Esophagus muscularis mucosa (tissue), 4 donors: ENCODE results near the gene GMDS.

Source experiments
- CTCF ChIP-seq, 3 experiments: fragments of 200-600 bp in 2 of 3; fragments of 450-650 bp in 1 of 3; sonication (generic) in 2 of 3; IDR thresholded peaks; one replicate each; pipeline ENCODE4 v1.5.1; 2017 to 2019; ENCODE audit warnings: antibody characterized with exemption in 3 of 3, mild to moderate bottlenecking in 2 of 3, moderate library complexity in 1 of 3
- EP300 ChIP-seq: sonication (generic); formaldehyde crosslinking; IDR thresholded peaks from one replicate; pipeline ENCODE4 v1.6.1; 2017; ENCODE audit warnings: antibody characterized with exemption
- POLR2A ChIP-seq: fragments of 450-650 bp; IDR thresholded peaks from one replicate; pipeline ENCODE4 v1.6.1; 2017; ENCODE audit warnings: antibody characterized with exemption, moderate library complexity, mild to moderate bottlenecking, low read depth
- POLR2AphosphoS5 ChIP-seq, 2 donors: sonication (generic); formaldehyde crosslinking; IDR thresholded peaks; one replicate each; pipeline ENCODE4 v1.6.1; 2017; ENCODE audit warnings: antibody characterized with exemption in 2 of 2

GRCh38 chr6:2196079-2196679, 49.2 kb downstream of the GMDS start:
- TF ChIP-seq CTCF (IDR thresholded peaks at IDR 0.05) (peak; percentile 81 to 83 (median 81)), POLR2A (no peak), POLR2AphosphoS5 (IDR thresholded peaks at IDR 0.05) (no peak), EP300 (no peak)
